GM23248 (cell line): ENCODE data around the gene ITGAV. TPM values are rescaled to one million over a fixed set of nuclear protein-coding genes. Genes with fewer than 3 reads are reported as not detected.
A peak's percentile ranks its signal among the peaks of the same experiment; 100 is the strongest.

ENCODE experiments used
- DNase-seq: peaks from one replicate; pipeline ENCODE4 v3.0.0-alpha.2; 2015
- H2AFZ ChIP-seq: fragments of 200-600 bp; sonication (generic); 2 replicates; pipeline ENCODE4 v1.6.1; 2016; ENCODE audit warnings: antibody characterized with exemption
- H3F3A ChIP-seq: fragments of 200-600 bp; sonication (generic); 2 replicates; pipeline ENCODE4 v1.6.1; 2016; ENCODE audit warnings: mild to moderate bottlenecking, antibody characterized with exemption, mixed run types; ENCODE audit not compliant: insufficient read depth
- H3K27ac ChIP-seq: fragments of 200-600 bp; sonication (generic); 2 replicates; pipeline ENCODE4 v1.5.1; 2016; ENCODE audit warnings: mild to moderate bottlenecking
- H3K27me3 ChIP-seq: fragments of 200-600 bp; sonication (generic); replicated peaks from 2 replicates; pipeline ENCODE4 v1.6.1; 2016; ENCODE audit warnings: mild to moderate bottlenecking; ENCODE audit not compliant: insufficient read depth
- H3K36me3 ChIP-seq: fragments of 200-600 bp; sonication (generic); 2 replicates; pipeline ENCODE4 v1.6.1; 2016; ENCODE audit warnings: low read depth, mild to moderate bottlenecking
- H3K4me1 ChIP-seq: fragments of 200-600 bp; sonication (generic); 2 replicates; pipeline ENCODE4 v1.6.1; 2016; ENCODE audit warnings: mild to moderate bottlenecking; ENCODE audit not compliant: insufficient read depth
- H3K4me2 ChIP-seq: fragments of 200-600 bp; sonication (generic); one replicate; pipeline ENCODE4 v1.6.1; 2016; ENCODE audit warnings: mild to moderate bottlenecking; ENCODE audit not compliant: unreplicated experiment
- H3K4me3 ChIP-seq: fragments of 200-600 bp; sonication (generic); 2 replicates; pipeline ENCODE4 v1.5.1; 2016; ENCODE audit warnings: mild to moderate bottlenecking
- H3K79me2 ChIP-seq: fragments of 200-600 bp; sonication (generic); 2 replicates; pipeline ENCODE4 v1.6.1; 2016; ENCODE audit warnings: mild to moderate bottlenecking; ENCODE audit not compliant: insufficient read depth
- H3K9ac ChIP-seq: fragments of 200-600 bp; sonication (generic); 2 replicates; pipeline ENCODE4 v1.6.1; 2016; ENCODE audit warnings: mild to moderate bottlenecking
- H3K9me2 ChIP-seq: fragments of 200-600 bp; sonication (generic); 2 replicates; pipeline ENCODE4 v1.6.1; 2016; ENCODE audit warnings: mixed run types, mild to moderate bottlenecking, moderate library complexity; ENCODE audit not compliant: insufficient read depth
- H3K9me3 ChIP-seq: fragments of 200-600 bp; sonication (generic); one replicate; pipeline ENCODE4 v1.6.1; 2017; ENCODE audit warnings: low read depth
- H4K20me1 ChIP-seq: fragments of 200-600 bp; sonication (generic); 2 replicates; pipeline ENCODE4 v1.6.0; 2016; ENCODE audit not compliant: insufficient read depth
- EZH2 ChIP-seq: fragments of 200-600 bp; sonication (generic); IDR thresholded peaks from 2 replicates; pipeline ENCODE4 v1.6.1; 2018; ENCODE audit warnings: antibody characterized with exemption, mild to moderate bottlenecking; ENCODE audit not compliant: insufficient read depth, poor library complexity, severe bottlenecking
- EZH2phosphoT487 ChIP-seq: fragments of 200-600 bp; sonication (generic); IDR thresholded peaks from 2 replicates; pipeline ENCODE4 v1.6.1; 2018; ENCODE audit warnings: antibody characterized with exemption, moderate library complexity, mild to moderate bottlenecking, low read depth; ENCODE audit not compliant: insufficient read depth
- WGBS, 2 experiments: methylation state at CpG; one replicate each; pipeline ENCODE4 v1.1.6; 2015 to 2017; ENCODE audit warnings: low lambda C conversion rate in 2 of 2, low coverage in 1 of 2; ENCODE audit errors: missing lambda C conversion rate in 2 of 2; 5-methylcytosine and 5-hydroxymethylcytosine counted together
- in situ Hi-C: fragments of 300-500 bp; cut with MboI; formaldehyde crosslinking; loops from 2 replicates; pipeline ENCODE4 v1.15.0; 2020
- polyA plus RNA-seq: library from polyadenylated mRNA; unstranded; fragments of >200 nt; fragmentation: Nextera tagmentation; extraction: Ambion mirVana; gene quantifications from 2 replicates; pipeline ENCODE4 v1.2.1, GENCODE V29; 2016
- total RNA-seq: library from RNA; depleted of rRNA; stranded (reverse); fragments of >200 nt; shearing (Covaris generic); gene quantifications from 2 replicates; pipeline ENCODE4 v1.2.3, GENCODE V29; 2014

ITGAV gene
- total and polyA plus RNA-seq, 2 experiments from 2014 or later, result 61.9 to 250 TPM

DNA sequence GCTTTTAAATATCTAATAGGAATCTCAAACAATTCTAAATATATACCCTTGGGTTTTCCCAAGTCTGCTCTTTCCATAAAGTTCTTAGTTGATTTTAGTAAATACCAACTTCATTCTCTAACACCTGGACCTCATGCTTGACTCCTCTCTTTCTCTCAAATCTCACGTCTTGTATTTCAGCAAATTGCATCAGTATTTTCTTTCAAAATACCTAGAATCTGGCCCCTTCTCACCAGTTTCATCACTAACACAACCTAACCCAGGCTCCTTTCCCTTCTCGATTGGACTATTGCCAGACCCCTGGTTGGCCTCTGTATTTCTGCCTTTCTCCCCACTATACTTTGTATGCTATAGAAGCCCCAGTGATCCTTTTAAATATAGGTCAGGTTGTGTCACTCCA lies 81.0 kb downstream of the ITGAV start:
- H3F3A ChIP-seq, result no peaks in the 10 kb centered on the region
- TF ChIP-seq EZH2phosphoT487 (no peak), EZH2 (no peak)
- no peak overlapping the region for H3K9ac ChIP-seq
- no peak for DNase-seq
- no peak overlapping the region for H3K27ac ChIP-seq
- no peak overlapping the region for H2AFZ ChIP-seq
- H3K4me1 ChIP-seq, result no peaks in the 10 kb centered on the region
- WGBS, 2 experiments, result 77% methylated on average over 2 of the region's 2 CpGs
- in situ Hi-C loops, result no loop called here
- no peak overlapping the region for H3K4me3 ChIP-seq
- no peaks in the 10 kb centered on the region for H3K79me2 ChIP-seq
- no peak overlapping the region for H3K4me2 ChIP-seq
- no peaks in the 10 kb centered on the region for H3K9me3 ChIP-seq
- H3K9me2 ChIP-seq, result no peaks in the 10 kb centered on the region
- no peaks in the 10 kb centered on the region for H3K27me3 ChIP-seq
- no peaks in the 10 kb centered on the region for H4K20me1 ChIP-seq
- H3K36me3 ChIP-seq, result peaks cover 72% of the 10 kb centered on the region

DNA sequence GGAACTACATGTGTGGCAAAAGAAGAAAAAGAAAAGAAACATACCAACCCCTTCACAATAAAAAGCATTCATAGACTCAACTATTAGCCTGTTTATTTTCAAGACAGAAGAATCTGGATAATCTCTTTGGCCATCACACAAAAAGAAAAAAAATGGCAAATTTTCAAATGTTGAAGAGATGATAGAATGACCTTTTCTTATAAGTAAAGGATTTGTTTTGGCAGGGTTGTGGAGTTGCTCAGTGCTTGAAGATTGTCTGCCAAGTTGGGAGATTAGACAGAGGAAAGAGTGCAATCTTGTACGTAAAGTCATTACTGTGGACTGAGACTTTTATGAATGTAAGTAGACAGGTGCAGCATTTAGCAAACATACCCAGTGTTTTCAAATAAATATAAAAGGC lies 85.5 kb downstream of the ITGAV start:
- TF ChIP-seq EZH2phosphoT487, result no peak
- no peak for TF ChIP-seq EZH2
- no peak overlapping the region for H3K4me2 ChIP-seq
- H3K27ac ChIP-seq, result no peak overlapping the region
- DNase-seq, result no peak
- no peak overlapping the region for H2AFZ ChIP-seq
- WGBS, 2 experiments, result 97 to 100% methylated on average over 1 of the region's 1 CpG
- no peak overlapping the region for H3K9ac ChIP-seq
- H3K79me2 ChIP-seq, result no peaks in the 10 kb centered on the region
- no peak overlapping the region for H3K4me3 ChIP-seq
- H3K36me3 ChIP-seq, result peaks cover 68% of the 10 kb centered on the region
- H3K9me3 ChIP-seq, result no peaks in the 10 kb centered on the region
- H3K9me2 ChIP-seq, result no peaks in the 10 kb centered on the region
- in situ Hi-C loops, result no loop called here
- H3K4me1 ChIP-seq, result no peaks in the 10 kb centered on the region
- no peaks in the 10 kb centered on the region for H4K20me1 ChIP-seq
- H3K27me3 ChIP-seq, result no peaks in the 10 kb centered on the region
- no peaks in the 10 kb centered on the region for H3F3A ChIP-seq

DNA sequence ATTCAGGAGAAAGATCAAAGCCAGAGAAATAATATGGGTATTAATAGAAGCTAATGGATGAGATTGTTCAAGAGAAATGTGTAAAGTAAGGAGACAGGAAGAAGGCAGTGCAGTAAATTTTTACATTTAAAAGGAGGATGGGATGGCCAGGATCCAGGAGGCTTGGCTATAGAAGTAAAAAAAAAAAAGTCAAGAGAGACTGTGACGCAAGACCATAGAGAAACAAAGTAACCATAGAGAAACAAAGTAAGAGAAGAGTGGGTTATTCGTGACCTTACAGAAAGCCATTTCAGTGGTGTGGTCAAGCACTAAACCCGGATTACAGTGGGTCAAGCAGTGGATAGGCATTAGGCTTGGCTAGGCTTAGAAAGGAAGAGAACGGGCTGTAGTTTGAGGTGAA lies 93.5 kb downstream of the ITGAV start:
- no peaks in the 10 kb centered on the region for H3K9me3 ChIP-seq
- no peak overlapping the region for H3K9ac ChIP-seq
- H3K4me2 ChIP-seq, result no peak overlapping the region
- peaks cover 8% of the 10 kb centered on the region; the same call in 1 of the 2 replicates for H3K36me3 ChIP-seq
- no peaks in the 10 kb centered on the region for H3K79me2 ChIP-seq
- H3F3A ChIP-seq, result no peaks in the 10 kb centered on the region
- WGBS, 2 experiments, result 75 to 83% methylated on average over 4 of the region's 4 CpGs
- in situ Hi-C loops, result no loop called here
- no peak overlapping the region for H3K27ac ChIP-seq
- no peaks in the 10 kb centered on the region for H3K9me2 ChIP-seq
- TF ChIP-seq EZH2phosphoT487, result no peak
- no peak for TF ChIP-seq EZH2
- H3K4me3 ChIP-seq, result no peak overlapping the region
- H2AFZ ChIP-seq, result no peak overlapping the region
- no peaks in the 10 kb centered on the region for H3K4me1 ChIP-seq
- no peaks in the 10 kb centered on the region for H3K27me3 ChIP-seq
- no peaks in the 10 kb centered on the region for H4K20me1 ChIP-seq
- DNase-seq, result peak; percentile 4

DNA sequence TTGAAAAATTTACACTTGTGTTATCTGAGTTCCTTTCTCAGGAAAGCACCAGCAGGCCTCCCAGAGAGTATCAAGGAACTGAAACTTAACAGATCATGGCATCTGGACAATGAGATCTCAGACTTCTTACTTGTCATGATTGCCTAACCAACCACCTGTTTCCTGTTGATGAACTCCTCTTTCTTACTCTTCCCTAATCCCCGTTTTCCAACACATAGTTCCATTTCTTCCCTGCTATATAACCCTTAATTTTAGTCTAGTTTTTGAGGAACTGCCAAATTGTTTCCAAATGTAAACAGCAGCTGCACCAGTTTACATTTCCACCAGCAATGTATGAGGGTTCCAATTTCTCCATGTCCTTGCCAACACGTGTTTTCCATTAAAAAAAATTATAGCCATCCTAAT lies 98.0 kb downstream of the ITGAV start:
- 23 to 36% methylated on average over 2 of the region's 2 CpGs for WGBS, 2 experiments
- H3K79me2 ChIP-seq, result no peaks in the 10 kb centered on the region
- no peaks in the 10 kb centered on the region for H4K20me1 ChIP-seq
- no peak overlapping the region for H3K4me3 ChIP-seq
- H3K4me1 ChIP-seq, result no peaks in the 10 kb centered on the region
- no peaks in the 10 kb centered on the region for H3K9me3 ChIP-seq
- H2AFZ ChIP-seq, result no peak overlapping the region
- H3K36me3 ChIP-seq, result no peaks in the 10 kb centered on the region
- no peaks in the 10 kb centered on the region for H3K27me3 ChIP-seq
- H3K4me2 ChIP-seq, result no peak overlapping the region
- TF ChIP-seq EZH2 (no peak), EZH2phosphoT487 (no peak)
- H3K27ac ChIP-seq, result no peak overlapping the region
- no peaks in the 10 kb centered on the region for H3K9me2 ChIP-seq
- DNase-seq, result no peak
- in situ Hi-C loops, result no loop called here
- no peak overlapping the region for H3K9ac ChIP-seq
- no peaks in the 10 kb centered on the region for H3F3A ChIP-seq

DNA sequence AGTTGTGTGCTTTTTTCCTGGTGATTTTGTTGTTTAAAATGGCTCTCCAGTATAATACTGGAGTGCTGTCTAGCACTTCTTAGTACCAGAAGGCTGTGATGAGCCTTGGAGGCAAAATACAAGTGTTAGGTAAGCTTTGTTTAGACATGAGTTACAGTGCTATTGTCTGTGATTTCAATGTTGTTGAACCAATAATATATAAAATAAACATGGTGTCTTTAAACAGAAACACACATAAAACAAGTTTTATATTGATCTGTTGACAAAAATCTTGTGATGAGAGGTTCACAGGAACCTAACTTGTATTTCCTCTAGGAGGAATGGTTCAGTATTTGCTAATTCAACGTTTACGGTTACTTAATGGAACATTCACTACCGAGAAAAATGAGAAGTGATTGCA lies 99.0 kb downstream of the ITGAV start:
- Histone ChIP-seq H3K9me3 (no peaks in the 10 kb centered on the region), H3K4me2 (no peak overlapping the region), H3K36me3 (no peaks in the 10 kb centered on the region), H3K79me2 (no peaks in the 10 kb centered on the region), H3K4me1 (no peaks in the 10 kb centered on the region), H3K9me2 (no peaks in the 10 kb centered on the region), H3K4me3 (no peak overlapping the region), H3K9ac (no peak overlapping the region), H3K27ac (no peak overlapping the region), H3F3A (no peaks in the 10 kb centered on the region), H2AFZ (no peak overlapping the region), H4K20me1 (no peaks in the 10 kb centered on the region), H3K27me3 (no peaks in the 10 kb centered on the region)
- DNase-seq, result no peak
- TF ChIP-seq EZH2phosphoT487 (no peak), EZH2 (no peak)
- WGBS, 2 experiments, result 82 to 84% methylated on average over 3 of the region's 3 CpGs
- in situ Hi-C loops, result no loop called here
